Epithelial cell of esophagus (primary cell): ENCODE data around the gene ADAMTS17.

ENCODE experiments used
- DNase-seq: peaks from one replicate; pipeline ENCODE4 v3.0.0; 2010; ENCODE audit warnings: low read depth
- H3K4me3 ChIP-seq: 2 replicates; pipeline ENCODE4 v1.5.1; 2011; ENCODE audit warnings: mild to moderate bottlenecking, low read length, control low read depth
- CTCF ChIP-seq: IDR thresholded peaks from 2 replicates; pipeline ENCODE4 v1.5.1; 2011; ENCODE audit warnings: low read depth, mild to moderate bottlenecking, low read length, control low read depth, inconsistent platforms; ENCODE audit not compliant: insufficient read depth; ENCODE audit errors: missing control alignments

ADAMTS17 gene

DNA sequence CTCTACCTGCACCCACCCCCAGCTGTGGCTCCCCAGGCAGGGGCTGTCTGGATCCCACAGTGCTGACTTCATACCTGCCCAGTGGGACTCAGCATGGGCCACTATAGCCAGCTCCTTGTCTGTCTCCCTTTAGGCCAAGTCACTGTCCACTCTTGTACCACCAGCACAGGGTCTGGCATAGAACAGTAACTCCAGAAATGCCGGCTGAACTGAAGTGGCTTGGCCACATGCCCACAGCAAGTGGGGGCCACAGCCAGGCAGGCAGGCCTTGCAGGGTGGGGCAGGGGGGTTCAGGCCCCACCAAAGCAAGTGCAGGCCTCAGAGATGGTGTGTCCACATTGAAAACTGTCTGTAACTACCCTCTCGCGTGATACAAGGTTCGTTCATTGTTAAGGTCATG, 355.9 kb downstream of the ADAMTS17 start:
- TF ChIP-seq CTCF: no peak
- H3K4me3 ChIP-seq: no peak overlapping the region
- no peak for DNase-seq

DNA sequence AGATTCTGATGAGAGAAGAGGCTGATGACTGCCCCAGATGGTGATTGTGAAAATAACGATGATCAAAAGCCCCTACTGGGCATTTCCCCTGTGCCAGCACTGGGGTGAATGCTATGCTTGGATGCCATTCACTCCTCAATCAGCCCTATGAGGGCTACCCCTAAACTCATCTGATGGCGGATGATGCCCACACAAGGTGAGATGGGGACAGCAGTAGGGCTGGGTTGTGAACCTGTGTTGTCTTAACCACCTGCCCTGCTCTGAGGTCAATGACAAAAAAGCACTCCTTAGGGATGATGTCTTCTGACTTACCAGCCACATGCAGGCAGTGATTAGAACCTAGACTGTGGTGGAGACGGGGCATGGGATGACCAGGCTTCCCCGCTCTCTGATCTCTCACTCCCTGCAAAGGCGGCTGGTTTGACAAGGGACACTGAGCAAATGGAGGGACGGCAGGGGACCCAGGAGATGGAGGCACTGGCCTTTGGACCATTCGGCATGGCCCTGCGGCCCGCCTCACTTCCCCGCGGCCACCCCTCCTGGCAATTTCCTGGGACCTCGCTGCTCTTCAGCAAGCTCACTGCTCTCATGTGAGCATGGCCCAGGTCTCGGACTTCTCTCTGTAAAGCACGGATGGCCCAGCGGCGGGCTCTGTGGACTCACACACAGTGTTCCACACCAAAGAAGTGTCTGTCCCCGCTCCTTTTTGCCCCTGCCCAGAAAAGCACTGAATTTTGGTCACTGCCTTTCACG, 357.1 kb downstream of the ADAMTS17 start:
- no peak overlapping the region for H3K4me3 ChIP-seq
- no peak for TF ChIP-seq CTCF
- DNase-seq: no peak

GRCh38 chr15:99983886-99984286, 357.9 kb downstream of the ADAMTS17 start:
- no peak for DNase-seq
- no peak for TF ChIP-seq CTCF
- H3K4me3 ChIP-seq: no peak overlapping the region

- no peak for TF ChIP-seq CTCF
Observed at GRCh38 chr15:99983171-99983885, 358.4 kb downstream of the ADAMTS17 start.

DNA sequence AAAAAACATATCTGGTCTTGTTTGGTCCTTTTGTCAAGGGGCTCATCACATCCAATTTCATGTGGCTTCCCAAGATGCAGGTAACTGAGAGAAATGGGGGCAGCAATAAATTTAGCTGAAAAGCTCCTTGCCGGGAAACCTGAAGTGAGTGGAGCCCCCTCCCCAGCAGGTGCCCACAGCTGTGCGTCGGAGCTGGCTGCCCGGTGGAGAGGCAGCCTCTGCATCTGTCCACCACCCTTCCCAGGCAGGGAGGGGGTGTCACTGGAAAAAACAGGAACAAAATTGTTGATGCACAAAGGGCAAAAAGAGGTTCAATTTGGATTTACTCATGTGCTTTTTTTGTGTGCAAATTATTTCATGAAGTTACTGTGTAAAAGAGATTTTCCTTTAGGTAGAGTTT, 359.1 kb downstream of the ADAMTS17 start:
- DNase-seq: no peak
- H3K4me3 ChIP-seq: no peak overlapping the region
- no peak for TF ChIP-seq CTCF

More at GRCh38 chr15:99983171-99983885, 358.4 kb downstream of the ADAMTS17 start:
- no peak overlapping the region for H3K4me3 ChIP-seq
- DNase-seq: no peak

DNA sequence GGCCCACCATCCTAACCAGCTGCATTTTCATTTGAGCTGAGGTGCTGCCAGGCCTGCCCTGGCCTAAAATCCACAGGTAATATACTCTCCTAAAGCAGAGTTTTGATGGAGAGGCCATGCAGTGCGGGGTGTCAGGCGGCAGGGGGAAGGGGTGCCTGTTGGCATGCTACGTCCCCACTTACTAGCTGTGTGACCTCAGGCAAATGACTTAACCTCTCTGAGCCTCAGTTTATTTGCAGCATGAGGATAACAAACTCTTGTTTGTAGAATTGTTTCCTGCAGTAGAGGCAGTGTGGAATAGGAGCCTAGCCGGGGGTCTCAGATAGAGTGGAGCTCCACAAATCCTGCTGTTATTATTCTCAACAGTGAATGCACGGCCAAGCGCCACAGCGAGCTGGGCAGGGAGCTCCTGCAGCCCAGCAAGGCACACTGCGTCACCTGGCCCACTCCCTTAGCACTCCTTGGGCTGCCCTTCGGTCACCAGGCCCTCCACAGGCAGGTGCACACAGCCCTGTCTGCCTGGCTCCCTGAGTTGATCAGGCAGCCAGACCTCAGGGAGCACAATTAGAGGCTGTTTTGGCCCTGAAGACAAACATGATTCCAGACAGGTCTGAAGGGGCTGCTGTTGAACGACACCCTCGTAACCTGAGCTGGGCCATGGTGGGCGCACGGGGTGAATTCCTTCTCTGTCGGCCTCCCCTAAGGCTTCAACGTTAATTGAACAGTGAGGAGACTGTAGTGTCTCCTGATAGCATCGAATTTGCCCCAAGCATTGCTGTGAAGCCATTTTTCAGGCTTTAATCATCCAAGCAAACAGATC, 359.7 kb downstream of the ADAMTS17 start:
- TF ChIP-seq CTCF: no peak
- H3K4me3 ChIP-seq: no peak overlapping the region
- no peak for DNase-seq
